HepG2 (cell line): ENCODE measurements around the gene VSIG10L2. TPM values are rescaled to one million over a fixed set of nuclear protein-coding genes. Genes with fewer than 3 reads are reported as not detected.
A peak's percentile ranks its signal among the peaks of the same experiment; 100 is the strongest.

Source experiments
- CBFB ChIP-seq: sonication (generic); formaldehyde crosslinking; IDR thresholded peaks from 2 replicates; pipeline ENCODE4 v1.4.0; 2020; ENCODE audit warnings: missing genetic modification reagents
- CHCHD3 ChIP-seq: sonication (generic); formaldehyde crosslinking; IDR thresholded peaks from 2 replicates; pipeline ENCODE4 v1.8.0; 2022; ENCODE audit warnings: mild to moderate bottlenecking, missing genetic modification reagents, moderate library complexity
- ERF ChIP-seq: IDR thresholded peaks from 2 replicates; pipeline ENCODE4 v1.6.1; 2018; ENCODE audit warnings: missing biosample characterization, missing genetic modification reagents
- FOXK1 ChIP-seq: sonication (generic); formaldehyde crosslinking; IDR thresholded peaks from 2 replicates; pipeline ENCODE4 v1.4.0; 2020; ENCODE audit warnings: low read depth, missing genetic modification reagents, borderline replicate concordance
- JUN ChIP-seq: sonication (generic); formaldehyde crosslinking; IDR thresholded peaks from 2 replicates; pipeline ENCODE4 v1.4.0; 2020; ENCODE audit warnings: mild to moderate bottlenecking, missing genetic modification reagents
- KDM5A ChIP-seq: fragments of 200-600 bp; sonication (generic); IDR thresholded peaks from 2 replicates; pipeline ENCODE4 v1.7.0; 2018; ENCODE audit warnings: antibody characterized with exemption, mild to moderate bottlenecking, low read length, borderline replicate concordance
- KLF16 ChIP-seq, 2 experiments: sonication (generic) in 1 of 2; formaldehyde crosslinking in 1 of 2; IDR thresholded peaks; 2 replicates each; pipeline versions ENCODE4 v1.6.1 to v1.8.0; 2016 to 2023; ENCODE audit warnings: missing genetic modification reagents in 2 of 2, missing compliant biosample characterization in 1 of 2
- NFKB2 ChIP-seq: sonication (generic); formaldehyde crosslinking; IDR thresholded peaks from 2 replicates; pipeline ENCODE4 v1.4.0; 2020; ENCODE audit warnings: missing genetic modification reagents, borderline replicate concordance
- PAWR ChIP-seq: sonication (generic); formaldehyde crosslinking; IDR thresholded peaks from 2 replicates; pipeline ENCODE4 v1.4.0; 2020; ENCODE audit warnings: missing genetic modification reagents, mild to moderate bottlenecking, borderline replicate concordance
- POGZ ChIP-seq: sonication (generic); formaldehyde crosslinking; IDR thresholded peaks from 2 replicates; pipeline ENCODE4 v1.4.0; 2020; ENCODE audit warnings: mild to moderate bottlenecking, missing genetic modification reagents
- RFXAP ChIP-seq: sonication (generic); formaldehyde crosslinking; IDR thresholded peaks from 2 replicates; pipeline ENCODE4 v1.4.0; 2020; ENCODE audit warnings: missing genetic modification reagents, borderline replicate concordance
- SP5 ChIP-seq: IDR thresholded peaks from 2 replicates; pipeline ENCODE4 v1.6.1; 2016; ENCODE audit warnings: low read depth, borderline replicate concordance
- TARDBP ChIP-seq: sonication (generic); formaldehyde crosslinking; IDR thresholded peaks from 2 replicates; pipeline ENCODE4 v1.8.0; 2022; ENCODE audit warnings: mild to moderate bottlenecking, missing genetic modification reagents
- ZMAT3 ChIP-seq: sonication (generic); formaldehyde crosslinking; conservative IDR thresholded peaks from 2 replicates; pipeline ENCODE4 v1.7.0; 2021; ENCODE audit warnings: missing genetic modification reagents
- ZNF232 ChIP-seq: sonication (generic); formaldehyde crosslinking; IDR thresholded peaks from 2 replicates; pipeline ENCODE4 v1.4.0; 2020; ENCODE audit warnings: missing genetic modification reagents, borderline replicate concordance
- ZNF382 ChIP-seq: sonication (generic); formaldehyde crosslinking; IDR thresholded peaks from 2 replicates; pipeline ENCODE4 v1.5.0; 2020; ENCODE audit warnings: missing genetic modification reagents, mild to moderate bottlenecking, borderline replicate concordance
- ZNF430 ChIP-seq: sonication (generic); formaldehyde crosslinking; IDR thresholded peaks from 2 replicates; pipeline ENCODE4 v1.9.0; 2021; ENCODE audit warnings: mild to moderate bottlenecking, missing genetic modification reagents
- ZNF441 ChIP-seq: sonication (generic); formaldehyde crosslinking; IDR thresholded peaks from 2 replicates; pipeline ENCODE4 v1.7.0; 2021; ENCODE audit warnings: missing genetic modification reagents, borderline replicate concordance
- ZNF660 ChIP-seq: sonication (generic); formaldehyde crosslinking; IDR thresholded peaks from 2 replicates; pipeline ENCODE4 v1.5.1; 2020; ENCODE audit warnings: mild to moderate bottlenecking, low read depth, missing genetic modification reagents, borderline replicate concordance
- ZNF773 ChIP-seq: sonication (generic); formaldehyde crosslinking; IDR thresholded peaks from 2 replicates; pipeline ENCODE4 v1.4.0; 2020; ENCODE audit warnings: missing genetic modification reagents, borderline replicate concordance
- polyA plus RNA-seq, 8 experiments: library from polyadenylated mRNA; depleted of rRNA in 3 of 8; stranded (reverse) in 7 of 8; unstranded in 1 of 8; fragments of >200 nt; fragmentation: Illumina TruSeq in 4 of 8; extraction: Trizol in 4 of 8; gene quantifications; 2 replicates each; pipeline versions ENCODE4 v1.2.1 to v1.2.3, GENCODE V29; 2011 to 2016; ENCODE audit warnings: low read depth in 4 of 8, missing spikeins in 1 of 8, mixed read lengths in 1 of 8; ENCODE audit not compliant: insufficient read depth in 1 of 8
- total RNA-seq, 5 experiments: library from RNA; depleted of rRNA; stranded (reverse); fragments of >200 nt; fragmentation: Illumina TruSeq; extraction: Trizol; gene quantifications; 2 replicates each; pipeline ENCODE4 v1.2.3, GENCODE V29; 2016; ENCODE audit warnings: low read depth in 1 of 5
- TF ChIP-seq, protein P1 (sequence below): sonication (generic); formaldehyde crosslinking; IDR thresholded peaks from 2 replicates; pipeline ENCODE4 v1.5.0; 2020; ENCODE audit warnings: mild to moderate bottlenecking, missing genetic modification reagents, borderline replicate concordance
- TF ChIP-seq, protein P2 (sequence below): sonication (generic); formaldehyde crosslinking; IDR thresholded peaks from 2 replicates; pipeline ENCODE4 v1.4.0; 2020; ENCODE audit warnings: missing genetic modification reagents

VSIG10L2 gene
- total and polyA plus RNA-seq, 2 of the 13 experiments (the other 11 are each of a cell fraction or from before 2014, with no cell fraction given), result 0.21 TPM; not detected in 1

DNA sequence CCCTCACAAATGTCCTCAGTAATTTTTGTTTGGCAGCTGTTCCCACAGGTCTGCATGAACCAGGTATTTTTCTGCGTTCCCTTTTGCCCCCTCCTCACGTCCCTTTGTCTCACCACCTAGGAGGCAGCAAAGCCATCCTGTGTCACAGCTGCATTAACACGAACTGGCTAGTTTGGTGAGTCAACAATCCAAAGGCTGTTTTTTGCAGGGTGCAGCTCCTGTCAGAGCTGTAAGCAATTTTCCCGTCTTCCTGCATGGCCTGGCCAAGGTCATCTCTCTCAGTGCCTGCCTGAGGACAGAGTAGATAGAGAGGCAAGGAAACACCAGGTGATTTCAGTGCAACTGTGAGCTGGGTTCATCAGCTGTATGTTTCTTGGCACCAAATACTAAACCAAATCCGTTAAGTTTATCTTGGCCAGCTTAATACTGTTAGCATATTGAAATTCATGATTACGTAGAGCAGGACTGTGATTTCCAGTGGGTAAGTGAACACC lies 20.6 kb upstream of the VSIG10L2 start (continued):
- no peak for TF ChIP-seq FOXK1
- TF ChIP-seq ZNF441 (CRISPR knock-in tag), result no peak
- TF ChIP-seq, protein P1, sequence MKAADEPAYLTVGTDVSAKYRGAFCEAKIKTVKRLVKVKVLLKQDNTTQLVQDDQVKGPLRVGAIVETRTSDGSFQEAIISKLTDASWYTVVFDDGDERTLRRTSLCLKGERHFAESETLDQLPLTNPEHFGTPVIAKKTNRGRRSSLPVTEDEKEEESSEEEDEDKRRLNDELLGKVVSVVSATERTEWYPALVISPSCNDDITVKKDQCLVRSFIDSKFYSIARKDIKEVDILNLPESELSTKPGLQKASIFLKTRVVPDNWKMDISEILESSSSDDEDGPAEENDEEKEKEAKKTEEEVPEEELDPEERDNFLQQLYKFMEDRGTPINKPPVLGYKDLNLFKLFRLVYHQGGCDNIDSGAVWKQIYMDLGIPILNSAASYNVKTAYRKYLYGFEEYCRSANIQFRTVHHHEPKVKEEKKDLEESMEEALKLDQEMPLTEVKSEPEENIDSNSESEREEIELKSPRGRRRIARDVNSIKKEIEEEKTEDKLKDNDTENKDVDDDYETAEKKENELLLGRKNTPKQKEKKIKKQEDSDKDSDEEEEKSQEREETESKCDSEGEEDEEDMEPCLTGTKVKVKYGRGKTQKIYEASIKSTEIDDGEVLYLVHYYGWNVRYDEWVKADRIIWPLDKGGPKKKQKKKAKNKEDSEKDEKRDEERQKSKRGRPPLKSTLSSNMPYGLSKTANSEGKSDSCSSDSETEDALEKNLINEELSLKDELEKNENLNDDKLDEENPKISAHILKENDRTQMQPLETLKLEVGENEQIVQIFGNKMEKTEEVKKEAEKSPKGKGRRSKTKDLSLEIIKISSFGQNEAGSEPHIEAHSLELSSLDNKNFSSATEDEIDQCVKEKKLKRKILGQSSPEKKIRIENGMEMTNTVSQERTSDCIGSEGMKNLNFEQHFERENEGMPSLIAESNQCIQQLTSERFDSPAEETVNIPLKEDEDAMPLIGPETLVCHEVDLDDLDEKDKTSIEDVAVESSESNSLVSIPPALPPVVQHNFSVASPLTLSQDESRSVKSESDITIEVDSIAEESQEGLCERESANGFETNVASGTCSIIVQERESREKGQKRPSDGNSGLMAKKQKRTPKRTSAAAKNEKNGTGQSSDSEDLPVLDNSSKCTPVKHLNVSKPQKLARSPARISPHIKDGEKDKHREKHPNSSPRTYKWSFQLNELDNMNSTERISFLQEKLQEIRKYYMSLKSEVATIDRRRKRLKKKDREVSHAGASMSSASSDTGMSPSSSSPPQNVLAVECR (CRISPR knock-in tag), result peak; percentile 61; the same call in 1 of the 2 replicates
- TF ChIP-seq NFKB2 (CRISPR knock-in tag), result no peak
- TF ChIP-seq ZMAT3 (CRISPR knock-in tag), result no peak
- TF ChIP-seq KDM5A, result no peak
- TF ChIP-seq, protein P2, sequence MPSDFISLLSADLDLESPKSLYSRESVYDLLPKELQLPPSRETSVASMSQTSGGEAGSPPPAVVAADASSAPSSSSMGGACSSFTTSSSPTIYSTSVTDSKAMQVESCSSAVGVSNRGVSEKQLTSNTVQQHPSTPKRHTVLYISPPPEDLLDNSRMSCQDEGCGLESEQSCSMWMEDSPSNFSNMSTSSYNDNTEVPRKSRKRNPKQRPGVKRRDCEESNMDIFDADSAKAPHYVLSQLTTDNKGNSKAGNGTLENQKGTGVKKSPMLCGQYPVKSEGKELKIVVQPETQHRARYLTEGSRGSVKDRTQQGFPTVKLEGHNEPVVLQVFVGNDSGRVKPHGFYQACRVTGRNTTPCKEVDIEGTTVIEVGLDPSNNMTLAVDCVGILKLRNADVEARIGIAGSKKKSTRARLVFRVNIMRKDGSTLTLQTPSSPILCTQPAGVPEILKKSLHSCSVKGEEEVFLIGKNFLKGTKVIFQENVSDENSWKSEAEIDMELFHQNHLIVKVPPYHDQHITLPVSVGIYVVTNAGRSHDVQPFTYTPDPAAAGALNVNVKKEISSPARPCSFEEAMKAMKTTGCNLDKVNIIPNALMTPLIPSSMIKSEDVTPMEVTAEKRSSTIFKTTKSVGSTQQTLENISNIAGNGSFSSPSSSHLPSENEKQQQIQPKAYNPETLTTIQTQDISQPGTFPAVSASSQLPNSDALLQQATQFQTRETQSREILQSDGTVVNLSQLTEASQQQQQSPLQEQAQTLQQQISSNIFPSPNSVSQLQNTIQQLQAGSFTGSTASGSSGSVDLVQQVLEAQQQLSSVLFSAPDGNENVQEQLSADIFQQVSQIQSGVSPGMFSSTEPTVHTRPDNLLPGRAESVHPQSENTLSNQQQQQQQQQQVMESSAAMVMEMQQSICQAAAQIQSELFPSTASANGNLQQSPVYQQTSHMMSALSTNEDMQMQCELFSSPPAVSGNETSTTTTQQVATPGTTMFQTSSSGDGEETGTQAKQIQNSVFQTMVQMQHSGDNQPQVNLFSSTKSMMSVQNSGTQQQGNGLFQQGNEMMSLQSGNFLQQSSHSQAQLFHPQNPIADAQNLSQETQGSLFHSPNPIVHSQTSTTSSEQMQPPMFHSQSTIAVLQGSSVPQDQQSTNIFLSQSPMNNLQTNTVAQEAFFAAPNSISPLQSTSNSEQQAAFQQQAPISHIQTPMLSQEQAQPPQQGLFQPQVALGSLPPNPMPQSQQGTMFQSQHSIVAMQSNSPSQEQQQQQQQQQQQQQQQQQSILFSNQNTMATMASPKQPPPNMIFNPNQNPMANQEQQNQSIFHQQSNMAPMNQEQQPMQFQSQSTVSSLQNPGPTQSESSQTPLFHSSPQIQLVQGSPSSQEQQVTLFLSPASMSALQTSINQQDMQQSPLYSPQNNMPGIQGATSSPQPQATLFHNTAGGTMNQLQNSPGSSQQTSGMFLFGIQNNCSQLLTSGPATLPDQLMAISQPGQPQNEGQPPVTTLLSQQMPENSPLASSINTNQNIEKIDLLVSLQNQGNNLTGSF (CRISPR knock-in tag), result no peak
- no peak for TF ChIP-seq SP5
- no peak for TF ChIP-seq JUN (CRISPR knock-in tag)
- no peak for TF ChIP-seq ZNF660
- peak in 1 of 2 experiments; percentile 76; a peak in 1 of 4 replicates for TF ChIP-seq KLF16 (CRISPR knock-in tag; IDR thresholded peaks at IDR 0.05)
- no peak for TF ChIP-seq CBFB (CRISPR knock-in tag)
- peak; percentile 81 for TF ChIP-seq ERF (CRISPR knock-in tag)
- no peak for TF ChIP-seq PAWR
- no peak for TF ChIP-seq ZNF382
- TF ChIP-seq CHCHD3 (CRISPR knock-in tag), result no peak
- 0 out of 2 replicates have a peak, but pooled peaks have one; percentile 26 for TF ChIP-seq TARDBP
- TF ChIP-seq POGZ (CRISPR knock-in tag), result 0 out of 2 replicates have a peak, but pooled peaks have one; percentile 25
- no peak for TF ChIP-seq ZNF430 (CRISPR knock-in tag)
- TF ChIP-seq ZNF773 (CRISPR knock-in tag), result no peak
- no peak for TF ChIP-seq ZNF232
- TF ChIP-seq RFXAP (CRISPR knock-in tag), result peak; percentile 34; the same call in 1 of the 2 replicates
